HCT116 (cell line): ENCODE measurements around the gene LPCAT2. TPM values are rescaled to one million over a fixed set of nuclear protein-coding genes. Genes with fewer than 3 reads are reported as not detected.

Source experiments
- ATAC-seq: fragments of 200-7000 bp; cut with Tn5 transposase; 2 replicates; pipeline ENCODE4 v1.9.1; 2020; ENCODE audit warnings: mild to moderate bottlenecking, moderate library complexity
- BruUV-seq: library from RNA; stranded (reverse); fragments of 400-500 nt; replicated peaks from 2 replicates; lab custom pipeline; 2021; lab: Mats Ljungman, UMichigan
- CTCF ChIA-PET: fragments of 300-600 bp; sonication (Branson Sonifier 250); formaldehyde crosslinking; loops from one replicate; lab custom pipeline; 2021; ENCODE audit warnings: antibody characterized with exemption; lab: Charles Lee
- POLR2A ChIA-PET: fragments of 300-600, 350-600 bp; sonication (Branson Sonifier 250); formaldehyde crosslinking; loops from one replicate; lab custom pipeline; 2021; ENCODE audit warnings: antibody characterized with exemption; lab: Charles Lee
- RAD21 ChIA-PET, 2 experiments: fragments of 300-600 bp; sonication (Branson Sonifier 250); formaldehyde crosslinking; loops; one replicate each; lab custom pipeline; 2023; ENCODE audit warnings: low total read pairs in 2 of 2; ENCODE audit not compliant: uncharacterized antibody in 2 of 2, unreplicated experiment in 2 of 2, low non-redundant PET in 1 of 2; lab: Charles Lee
- DNase-seq: peaks from one replicate; pipeline ENCODE4 v3.0.0-alpha.2; 2010; ENCODE audit warnings: low read depth, low spot score
- H2AFZ ChIP-seq: fragments of 200-600 bp; shearing (Covaris generic), sonication (generic); 2 replicates; pipeline ENCODE4 v1.6.1; 2017; ENCODE audit warnings: low read depth, mixed run types, mixed read lengths, antibody characterized with exemption, low read length; ENCODE audit not compliant: poor library complexity, severe bottlenecking
- H3K27ac ChIP-seq: 2 replicates; pipeline ENCODE4 v1.5.1; 2012; ENCODE audit warnings: low read depth, low read length
- H3K27me3 ChIP-seq: fragments of 200-600 bp; sonication (generic); 2 replicates; pipeline ENCODE4 v1.6.1; 2016; ENCODE audit warnings: mixed run types, low read length, mixed read lengths; ENCODE audit not compliant: insufficient read depth
- H3K36me3 ChIP-seq, 2 experiments: fragments of 200-500 bp in 1 of 2; fragments of 200-600 bp in 1 of 2; sonication (Bioruptor generic) in 1 of 2; sonication (generic) in 1 of 2; 2 replicates each; pipeline versions ENCODE4 v1.5.1 to v1.6.1; 2014 to 2016; ENCODE audit warnings: low read length in 2 of 2, inconsistent platforms in 1 of 2, mixed read lengths in 1 of 2, mixed run types in 1 of 2; ENCODE audit not compliant: insufficient read depth in 2 of 2, control insufficient read depth in 1 of 2
- H3K4me1 ChIP-seq, 2 experiments: fragments of 200-600 bp in 1 of 2; sonication (generic) in 1 of 2; 2 replicates each; pipeline versions ENCODE4 v1.5.1 to v1.6.1; 2012 to 2017; ENCODE audit warnings: low read length in 2 of 2, inconsistent platforms in 1 of 2, mild to moderate bottlenecking in 1 of 2, mixed read lengths in 1 of 2, mixed run types in 1 of 2, moderate library complexity in 1 of 2; ENCODE audit not compliant: insufficient read depth in 2 of 2, control insufficient read depth in 1 of 2
- H3K4me2 ChIP-seq: fragments of 200-600 bp; sonication (generic); 2 replicates; pipeline ENCODE4 v1.6.1; 2017; ENCODE audit warnings: mixed run types, low read length, mixed read lengths
- H3K4me3 ChIP-seq, 2 experiments: fragments of 200-600 bp in 1 of 2; sonication (generic) in 1 of 2; replicated peaks in 1 of 2; 2 replicates each; pipeline ENCODE4 v1.5.1; 2011 to 2016; ENCODE audit warnings: low read length in 2 of 2, control low read depth in 1 of 2, low read depth in 1 of 2, mild to moderate bottlenecking in 1 of 2, mixed read lengths in 1 of 2, mixed run types in 1 of 2
- H3K79me2 ChIP-seq: fragments of 200-600 bp; sonication (generic); 2 replicates; pipeline ENCODE4 v1.6.1; 2017; ENCODE audit warnings: mild to moderate bottlenecking, mixed run types, low read length, moderate library complexity, mixed read lengths; ENCODE audit not compliant: insufficient read depth
- H3K9ac ChIP-seq: fragments of 200-600 bp; sonication (generic); 2 replicates; pipeline ENCODE4 v1.6.1; 2016; ENCODE audit warnings: low read length, mixed read lengths
- H3K9me2 ChIP-seq: fragments of 200-600 bp; sonication (generic), shearing (Covaris generic); 2 replicates; pipeline ENCODE4 v1.6.1; 2017; ENCODE audit warnings: mixed run types, mild to moderate bottlenecking, moderate library complexity; ENCODE audit not compliant: insufficient read depth
- H3K9me3 ChIP-seq, 2 experiments: fragments of 200-500 bp in 1 of 2; fragments of 200-600 bp in 1 of 2; sonication (Bioruptor generic) in 1 of 2; sonication (generic) in 1 of 2; 2 replicates each; pipeline ENCODE4 v1.6.1; 2014 to 2017; ENCODE audit warnings: low read length in 2 of 2, mixed read lengths in 2 of 2, inconsistent platforms in 1 of 2, low read depth in 1 of 2, mild to moderate bottlenecking in 1 of 2, mixed run types in 1 of 2, moderate library complexity in 1 of 2; ENCODE audit not compliant: control insufficient read depth in 1 of 2, insufficient read depth in 1 of 2
- H4K20me1 ChIP-seq: fragments of 200-600 bp; sonication (generic), shearing (Covaris generic); 2 replicates; pipeline ENCODE4 v1.6.1; 2017; ENCODE audit warnings: mixed run types, mild to moderate bottlenecking, moderate library complexity; ENCODE audit not compliant: insufficient read depth
- ATF3 ChIP-seq: IDR thresholded peaks from 2 replicates; pipeline ENCODE4 v1.6.1; 2012
- CTCF ChIP-seq, 3 experiments: fragments of 200-600 bp in 1 of 3; sonication (generic) in 1 of 3; IDR thresholded peaks in 2 of 3; conservative IDR thresholded peaks in 1 of 3; 2 replicates each; pipeline ENCODE4 v1.5.1; 2012 to 2017; ENCODE audit warnings: low read depth in 2 of 3, low read length in 2 of 3, antibody characterized with exemption in 1 of 3, borderline replicate concordance in 1 of 3, control low read depth in 1 of 3, mild to moderate bottlenecking in 1 of 3, mixed read lengths in 1 of 3, mixed run types in 1 of 3, moderate library complexity in 1 of 3; ENCODE audit not compliant: insufficient read depth in 1 of 3
- ELF1 ChIP-seq: IDR thresholded peaks from 2 replicates; pipeline ENCODE4 v1.6.1; 2012; ENCODE audit warnings: low read depth, borderline replicate concordance
- FOSL1 ChIP-seq: IDR thresholded peaks from 2 replicates; pipeline ENCODE4 v1.6.1; 2012; ENCODE audit warnings: low read depth
- MAX ChIP-seq: IDR thresholded peaks from 2 replicates; pipeline ENCODE4 v1.6.1; 2012
- POLR2A ChIP-seq: IDR thresholded peaks from 2 replicates; pipeline ENCODE4 v1.7.0; 2011; ENCODE audit warnings: borderline replicate concordance; ENCODE audit not compliant: insufficient read depth, insufficient read length; ENCODE audit errors: extremely low read depth
- POLR2AphosphoS5 ChIP-seq: IDR thresholded peaks from 2 replicates; pipeline ENCODE4 v1.6.1; 2011; ENCODE audit warnings: mild to moderate bottlenecking, low read depth, low read length, moderate library complexity
- RAD21 ChIP-seq: IDR thresholded peaks from 2 replicates; pipeline ENCODE4 v1.6.1; 2012; ENCODE audit warnings: low read depth, mild to moderate bottlenecking
- SRF ChIP-seq: IDR thresholded peaks from 2 replicates; pipeline ENCODE4 v1.6.1; 2012; ENCODE audit warnings: low read depth
- YY1 ChIP-seq: IDR thresholded peaks from 2 replicates; pipeline ENCODE4 v1.6.1; 2011; ENCODE audit warnings: low read length, low read depth, moderate library complexity, mild to moderate bottlenecking; ENCODE audit not compliant: insufficient replicate concordance; ENCODE audit errors: extremely low read depth
- ZFX ChIP-seq: fragments of 450-650 bp; IDR thresholded peaks from 2 replicates; pipeline ENCODE4 v1.6.1; 2017
- ZNF274 ChIP-seq: fragments of 200-500 bp; sonication (Bioruptor generic); IDR thresholded peaks from 2 replicates; pipeline ENCODE4 v1.6.1; 2014; ENCODE audit warnings: mild to moderate bottlenecking, low read depth, low read length, inconsistent platforms
- intact Hi-C: fragments of 100-400 bp; cut with micrococcal nuclease; formaldehyde crosslinking; loops from 2 replicates; pipeline ENCODE4 v1.10.0; 2022
- total RNA-seq: library from RNA; stranded (reverse); gene quantifications from one replicate; pipeline ENCODE4 v1.2.1, GENCODE V29; 2021; ENCODE audit not compliant: unreplicated experiment

LPCAT2 gene
- total RNA-seq, 1 experiment from 2014 or later, result 13.1 TPM

GRCh38 chr16:55475919-55476318, 33.0 kb upstream of the LPCAT2 start:
- no peaks in the 10 kb centered on the region for H4K20me1 ChIP-seq
- no peaks in the 10 kb centered on the region for H3K36me3 ChIP-seq
- H3K4me2 ChIP-seq, result no peak overlapping the region
- RAD21 ChIA-PET, result no interaction called here
- peaks cover 15 to 21% of the 10 kb centered on the region in 2 experiments for H3K4me1 ChIP-seq
- DNase-seq (no peak), ATAC-seq (no peak)
- no peak overlapping the region for H3K9ac ChIP-seq
- no peaks in the 10 kb centered on the region for H3K79me2 ChIP-seq
- no peak overlapping the region for H3K27ac ChIP-seq
- H2AFZ ChIP-seq, result no peak overlapping the region
- TF ChIP-seq RAD21 (no peak), ZNF274 (no peak), ZFX (no peak), ELF1 (no peak), CTCF (IDR thresholded peaks at IDR 0.05 in 2 of 3, conservative IDR thresholded peaks at IDR 0.05 in 1 of 3; ENCODE audit: borderline replicate concordance in 1 of 3, insufficient read depth in 1 of 3, low read depth in 2 of 3, low read length in 2 of 3) (no peak), ATF3 (no peak), POLR2AphosphoS5 (no peak), SRF (no peak), YY1 (no peak), POLR2A (no peak), FOSL1 (no peak), MAX (no peak)
- no peaks in the 10 kb centered on the region for H3K27me3 ChIP-seq
- intact Hi-C loops, result no loop called here
- BruUV-seq, result no TSS peak
- H3K4me3 ChIP-seq, result no peak overlapping the region
- no peaks in the 10 kb centered on the region for H3K9me3 ChIP-seq
- H3K9me2 ChIP-seq, result no peaks in the 10 kb centered on the region
- POLR2A ChIA-PET, result no interaction called here
- CTCF ChIA-PET, result no interaction called here
